HG02943 (cell line): ENCODE data around the gene ICAM3.

Experiments
- ATAC-seq: cut with Tn5 transposase; IDR thresholded peaks from one replicate; pipeline ENCODE4 v1.9.1; 2021; ENCODE audit warnings: mild to moderate bottlenecking, low read depth, moderate library complexity; ENCODE audit not compliant: unreplicated experiment

The ICAM3 gene

GRCh38 chr19:10293637-10294367, 45.6 kb downstream of the ICAM3 start:
- ATAC-seq, result no peak

- ATAC-seq, result no peak
Observed at GRCh38 chr19:10292789-10293636, 46.4 kb downstream of the ICAM3 start.

GRCh38 chr19:10292206-10292788, 47.1 kb downstream of the ICAM3 start:
- ATAC-seq, result peak; percentile 43

GRCh38 chr19:10291554-10292205, 47.7 kb downstream of the ICAM3 start:
- ATAC-seq, result no peak

- ATAC-seq, result no peak
Observed at GRCh38 chr19:10290876-10291553, 48.4 kb downstream of the ICAM3 start.

- ATAC-seq, result no peak
Observed at GRCh38 chr19:10290357-10290875, 49.0 kb downstream of the ICAM3 start.

- ATAC-seq, result no peak
Observed at GRCh38 chr19:10289836-10290356, 49.5 kb downstream of the ICAM3 start, which contains the start of gene ICAM5. ICAM5 (plus strand) TSS chr19:10289952; CDS start chr19:10290044, 92 bp downstream.

- ATAC-seq, result no peak
Observed at GRCh38 chr19:10289167-10289835, 50.1 kb downstream of the ICAM3 start.

- ATAC-seq, result no peak
Observed at GRCh38 chr19:10288662-10289166, 50.7 kb downstream of the ICAM3 start.

GRCh38 chr19:10286803-10287737, 52.4 kb downstream of the ICAM3 start, which contains the start of gene ICAM4:
ICAM4 (plus strand) TSS chr19:10286955; CDS start chr19:10287013, 58 bp downstream.
- ATAC-seq, result no peak

GRCh38 chr19:10285393-10285792, 54.0 kb downstream of the ICAM3 start:
- ATAC-seq, result no peak

GRCh38 chr19:10284960-10285278, 54.5 kb downstream of the ICAM3 start:
- ATAC-seq, result no peak

- ATAC-seq, result no peak
Observed at GRCh38 chr19:10284065-10284959, 55.1 kb downstream of the ICAM3 start.
